Coronary artery (tissue), 2 donors: ENCODE results near the gene B3GAT3.

Experiments used
- DNase-seq: peaks from one replicate; pipeline ENCODE4 v3.0.0-alpha.2; 2017; ENCODE audit warnings: low spot score
- H3K27ac ChIP-seq, 2 donors: fragments of 200-600 bp; sonication (generic); one replicate each; pipeline ENCODE4 v1.5.1; 2016 to 2019
- H3K4me3 ChIP-seq: fragments of 200-600 bp; sonication (generic); 2 replicates; pipeline ENCODE4 v1.5.1; 2016; ENCODE audit warnings: mild to moderate bottlenecking, moderate library complexity
- CTCF ChIP-seq: fragments of 200-600 bp; sonication (generic); IDR thresholded peaks from one replicate; pipeline ENCODE4 v1.5.1; 2019; ENCODE audit warnings: antibody characterized with exemption

B3GAT3 gene

GRCh38 chr11:62608776-62609175 lies 13.0 kb downstream of the B3GAT3 start:
- Histone ChIP-seq H3K4me3 (no peak overlapping the region), H3K27ac (no peak overlapping the region)
- no peak for DNase-seq
- no peak for TF ChIP-seq CTCF

DNA sequence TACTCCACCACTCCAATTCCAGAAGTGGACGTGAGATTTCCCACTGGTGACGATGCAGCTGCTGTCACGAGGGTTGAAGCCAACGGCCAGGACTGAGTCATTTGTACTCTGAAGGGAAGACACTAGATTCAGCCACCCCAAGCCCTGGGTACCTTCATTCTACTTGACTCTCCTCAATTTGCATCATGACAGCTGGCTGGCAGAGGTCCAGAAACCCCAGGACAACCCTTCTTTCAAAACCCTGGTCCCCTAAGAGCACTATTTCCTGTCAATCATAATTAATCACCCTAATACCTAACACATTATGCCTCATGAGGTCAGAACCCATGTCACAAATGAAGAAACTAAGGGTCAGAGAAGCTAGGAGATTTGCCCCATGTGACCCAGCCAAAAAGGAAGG lies 14.1 kb downstream of the B3GAT3 start:
- no peak for TF ChIP-seq CTCF
- no peak overlapping the region for H3K27ac ChIP-seq
- H3K4me3 ChIP-seq = no peak overlapping the region
- DNase-seq = no peak

GRCh38 chr11:62605902-62606301 lies 15.9 kb downstream of the B3GAT3 start:
- DNase-seq = no peak
- TF ChIP-seq CTCF = no peak
- H3K4me3 ChIP-seq = no peak overlapping the region
- no peak overlapping the region for H3K27ac ChIP-seq

- no peak for TF ChIP-seq CTCF
- H3K4me3 ChIP-seq = no peak overlapping the region
- DNase-seq = no peak
- H3K27ac ChIP-seq = no peak overlapping the region
These were observed 16.3 kb downstream of the B3GAT3 start for GRCh38 chr11:62605467-62605866.

GRCh38 chr11:62604460-62605120 lies 17.2 kb downstream of the B3GAT3 start:
- Histone ChIP-seq H3K4me3 (no peak overlapping the region), H3K27ac (peak overlapping the region in 1 of 2 donors; percentile 28)
- DNase-seq = no peak
- no peak for TF ChIP-seq CTCF

GRCh38 chr11:62603776-62604299 lies 17.9 kb downstream of the B3GAT3 start:
- no peak for TF ChIP-seq CTCF
- no peak for DNase-seq
- no peak overlapping the region for H3K4me3 ChIP-seq
- H3K27ac ChIP-seq = peak overlapping the region in 1 of 2 donors; percentile 97

GRCh38 chr11:62603072-62603408 lies 18.7 kb downstream of the B3GAT3 start:
- Histone ChIP-seq H3K4me3 (peak overlapping the region; percentile 90), H3K27ac (peak overlapping the region; percentile 87 to 97)
- no peak for DNase-seq
- TF ChIP-seq CTCF = no peak
